ENCODE data around the gene CDCA5.
"Not testable (repeated sequence)": the region's sequence is repeated elsewhere in the genome, so short reads cannot be mapped to it uniquely, and the experiment has no call there.

CDCA5 gene

DNA sequence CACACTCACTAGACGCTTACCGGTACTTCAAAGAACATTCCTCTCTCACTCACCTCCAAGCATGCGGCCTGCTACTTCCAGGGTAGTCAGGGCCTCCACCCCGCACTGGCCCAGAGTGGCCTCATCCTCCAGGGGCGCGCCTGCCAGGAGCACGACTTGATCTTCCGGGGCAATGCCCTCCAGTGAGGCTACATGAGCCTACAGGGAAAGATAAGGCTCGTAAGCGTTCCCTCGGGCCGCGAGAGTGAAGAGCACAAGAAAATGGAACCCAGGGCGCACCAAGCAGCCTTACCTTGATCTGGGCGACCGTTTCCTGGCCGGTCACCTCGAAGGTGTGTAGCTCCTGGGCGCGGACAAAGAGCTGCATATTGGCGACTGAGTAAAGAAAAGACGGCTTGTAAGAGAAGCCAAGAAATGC is 37.6 kb upstream of the CDCA5 start:
- peaks cover 37 to 63% (median 51%) of the 10 kb centered on the region in 3 donors for H3K36me3 ChIP-seq
- peak in 1 of 2 donors; percentile 64 for DNase-seq
- peaks cover 9 to 30% (median 25%) of the 10 kb centered on the region in 4 donors for H3K4me1 ChIP-seq

DNA sequence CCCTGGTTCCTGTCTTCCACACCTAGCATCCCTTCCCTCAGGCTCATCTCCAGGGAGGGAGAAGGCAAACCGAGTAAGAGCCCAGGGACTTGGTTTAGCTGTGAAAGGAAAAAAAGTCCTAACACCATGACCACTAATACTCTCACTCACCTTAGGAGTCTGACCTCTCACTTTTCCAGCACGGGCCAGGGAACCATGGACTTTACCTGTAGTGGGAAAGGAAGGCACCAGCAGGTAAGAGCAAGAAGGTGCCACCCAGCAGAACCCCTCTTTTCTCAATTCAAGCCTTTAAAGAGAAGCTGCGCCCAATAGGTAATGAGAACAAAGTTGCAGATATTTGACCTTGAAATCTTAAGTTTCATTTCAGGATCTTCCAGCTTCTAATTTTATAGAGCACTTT is 37.0 kb upstream of the CDCA5 start:
- peaks cover 33 to 63% (median 47%) of the 10 kb centered on the region in 3 donors for H3K36me3 ChIP-seq
- TF ChIP-seq, protein P1, sequence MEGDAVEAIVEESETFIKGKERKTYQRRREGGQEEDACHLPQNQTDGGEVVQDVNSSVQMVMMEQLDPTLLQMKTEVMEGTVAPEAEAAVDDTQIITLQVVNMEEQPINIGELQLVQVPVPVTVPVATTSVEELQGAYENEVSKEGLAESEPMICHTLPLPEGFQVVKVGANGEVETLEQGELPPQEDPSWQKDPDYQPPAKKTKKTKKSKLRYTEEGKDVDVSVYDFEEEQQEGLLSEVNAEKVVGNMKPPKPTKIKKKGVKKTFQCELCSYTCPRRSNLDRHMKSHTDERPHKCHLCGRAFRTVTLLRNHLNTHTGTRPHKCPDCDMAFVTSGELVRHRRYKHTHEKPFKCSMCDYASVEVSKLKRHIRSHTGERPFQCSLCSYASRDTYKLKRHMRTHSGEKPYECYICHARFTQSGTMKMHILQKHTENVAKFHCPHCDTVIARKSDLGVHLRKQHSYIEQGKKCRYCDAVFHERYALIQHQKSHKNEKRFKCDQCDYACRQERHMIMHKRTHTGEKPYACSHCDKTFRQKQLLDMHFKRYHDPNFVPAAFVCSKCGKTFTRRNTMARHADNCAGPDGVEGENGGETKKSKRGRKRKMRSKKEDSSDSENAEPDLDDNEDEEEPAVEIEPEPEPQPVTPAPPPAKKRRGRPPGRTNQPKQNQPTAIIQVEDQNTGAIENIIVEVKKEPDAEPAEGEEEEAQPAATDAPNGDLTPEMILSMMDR (IDR thresholded peaks at IDR 0.05): no peak
- no peak for DNase-seq
- H3K9me3 ChIP-seq: no peaks in the 10 kb centered on the region
- intact Hi-C loops (cut with DNase I; ENCODE audit: low total_unique reads): no loop called here
- H3K27ac ChIP-seq: peak overlapping the region; percentile 89 to 95
- peaks cover 9 to 36% (median 32%) of the 10 kb centered on the region in 4 donors for H3K4me1 ChIP-seq
- H3K27me3 ChIP-seq: no peaks in the 10 kb centered on the region
- peak overlapping the region; percentile 68 to 92 for H3K4me3 ChIP-seq

More for the DNA sequence above, 37.6 kb upstream of the CDCA5 start:
- TF ChIP-seq, protein P1 (IDR thresholded peaks at IDR 0.05): no peak
- intact Hi-C loops (cut with DNase I; ENCODE audit: low total_unique reads): no loop called here
- Histone ChIP-seq H3K4me3 (peak overlapping the region; percentile 68 to 92), H3K9me3 (no peaks in the 10 kb centered on the region), H3K27ac (peak overlapping the region; percentile 89 to 95), H3K27me3 (no peaks in the 10 kb centered on the region)

DNA sequence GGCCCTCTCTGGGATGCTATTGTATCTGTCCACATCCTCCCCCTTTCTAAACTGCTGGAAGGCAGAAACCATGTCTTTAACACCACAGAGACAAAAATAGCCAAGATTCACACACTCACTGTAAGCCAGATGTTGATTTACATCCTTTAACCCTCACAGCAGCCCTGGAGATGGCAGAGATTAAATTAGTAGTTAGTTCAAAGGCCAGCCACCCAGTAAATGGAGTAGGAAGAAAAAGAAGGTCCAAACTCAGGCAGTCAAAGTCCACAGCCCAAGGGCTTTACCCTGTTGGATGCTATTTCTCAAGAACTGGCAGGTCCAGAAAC is 35.8 kb upstream of the CDCA5 start:
- Histone ChIP-seq H3K27ac (no peak overlapping the region), H3K9me3 (no peaks in the 10 kb centered on the region), H3K27me3 (no peaks in the 10 kb centered on the region), H3K4me3 (no peak overlapping the region), H3K36me3 (peaks cover 21 to 62% (median 38%) of the 10 kb centered on the region in 3 donors), H3K4me1 (peaks cover 9 to 41% (median 34%) of the 10 kb centered on the region in 4 donors)
- intact Hi-C loops (cut with DNase I; ENCODE audit: low total_unique reads): loop anchor here (5.0 to 10.0 kb wide), 2 partner anchors 107 to 195 kb away; partner anchors contain the start of genes ARL2 and PPP2R5B
- no peak for DNase-seq
- TF ChIP-seq, protein P1 (IDR thresholded peaks at IDR 0.05): no peak

DNA sequence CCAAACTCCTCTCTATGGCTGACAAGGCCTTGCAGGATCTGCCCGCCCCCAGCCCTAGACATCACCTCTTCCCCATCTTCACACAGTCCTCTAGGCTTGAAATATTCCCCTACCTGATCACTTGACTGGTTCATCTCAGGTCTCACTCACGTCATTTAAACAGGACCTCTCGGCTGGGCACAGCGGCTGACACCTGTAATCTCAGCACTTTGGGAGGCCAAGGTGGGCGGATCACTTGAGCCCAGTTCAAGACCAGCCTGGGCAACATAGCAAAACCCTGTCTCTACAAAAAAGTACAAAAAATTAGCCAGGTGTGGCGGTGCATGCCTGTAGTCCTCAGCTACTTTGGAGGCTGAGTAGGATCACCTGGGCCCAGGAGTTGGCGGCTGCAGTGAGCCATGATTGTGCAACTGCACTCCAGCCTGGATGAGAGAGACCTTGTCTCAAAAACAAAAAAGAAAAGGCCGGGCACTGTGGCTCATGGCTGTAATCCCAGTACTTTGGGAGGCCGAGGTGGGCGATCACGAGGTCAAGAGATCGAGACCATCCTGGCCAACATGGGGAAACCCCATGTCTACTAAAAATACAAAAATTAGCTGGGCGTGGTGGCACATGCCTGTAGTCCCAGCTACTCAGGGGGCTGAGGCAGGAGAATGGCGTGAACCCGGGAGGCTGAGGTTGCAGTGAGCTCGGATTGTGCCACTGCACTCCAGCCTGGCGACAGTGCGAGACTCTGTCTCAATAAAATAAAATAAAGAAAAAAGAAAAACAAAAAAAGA is 35.2 kb upstream of the CDCA5 start:
- not testable (repeated sequence) for H3K27me3 ChIP-seq, H3K9me3 ChIP-seq, H3K4me3 ChIP-seq, DNase-seq
- H3K27ac ChIP-seq: peak overlapping the region in 1 of 2 donors; percentile 53
- H3K4me1 ChIP-seq: peaks cover 9 to 41% (median 34%) of the 10 kb centered on the region in 4 donors
- H3K36me3 ChIP-seq: peaks cover 18 to 57% (median 38%) of the 10 kb centered on the region in 3 donors
- intact Hi-C loops (cut with DNase I; ENCODE audit: low total_unique reads): loop anchor here (5.0 to 10.0 kb wide), 2 partner anchors 107 to 194 kb away; partner anchors contain the start of genes ARL2 and PPP2R5B

DNA sequence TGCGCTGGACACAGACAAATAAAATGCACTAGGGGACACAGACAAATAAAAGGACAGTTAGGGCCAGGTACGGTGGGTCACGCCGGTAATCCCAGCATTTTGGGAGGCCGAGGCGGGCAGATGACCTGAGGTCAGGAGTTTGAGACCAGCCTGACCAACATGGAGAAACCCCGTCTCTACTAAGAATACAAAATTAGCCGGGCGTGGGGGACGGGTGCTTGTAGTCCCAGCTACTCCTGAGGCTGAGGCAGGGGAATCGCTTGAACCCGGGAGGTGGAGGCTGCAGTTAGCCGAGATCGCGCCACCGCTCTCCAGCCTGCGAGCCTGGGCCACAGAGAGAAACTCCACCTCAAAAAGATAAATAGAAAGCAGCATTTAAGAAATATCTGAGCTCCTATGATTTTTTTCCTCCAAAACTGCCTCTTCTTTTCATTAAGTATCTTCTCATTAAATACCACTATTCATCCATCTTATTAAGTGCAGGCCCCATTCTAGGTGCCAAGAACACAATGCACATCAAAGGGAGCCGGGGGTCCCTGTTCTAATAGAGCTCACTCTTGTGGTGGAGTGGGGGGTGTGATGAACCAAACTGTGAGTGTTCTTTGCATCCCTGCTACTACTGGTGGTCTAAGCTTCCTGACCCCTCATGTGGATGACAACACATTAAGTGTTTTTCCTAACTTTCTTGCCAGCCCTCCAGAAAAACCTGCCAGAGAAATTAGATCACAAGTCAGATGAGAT is 34.4 kb upstream of the CDCA5 start:
- Histone ChIP-seq H3K27ac (peak overlapping the region; percentile 19 to 53), H3K27me3 (no peaks in the 10 kb centered on the region), H3K4me3 (no peak overlapping the region), H3K36me3 (peaks cover 18 to 53% (median 38%) of the 10 kb centered on the region in 3 donors), H3K9me3 (no peaks in the 10 kb centered on the region), H3K4me1 (peaks cover 9 to 41% (median 37%) of the 10 kb centered on the region in 4 donors)
- TF ChIP-seq, protein P1 (IDR thresholded peaks at IDR 0.05): no peak
- peak in 1 of 2 donors; percentile 13 for DNase-seq
- intact Hi-C loops (cut with DNase I; ENCODE audit: low total_unique reads): loop anchor here (5.0 to 10.0 kb wide), 2 partner anchors 106 to 193 kb away; partner anchors contain the start of genes ARL2 and PPP2R5B

Data from tibial artery (tissue), 4 donors.